HG03575 (cell line): ENCODE measurements around the gene TLE6.
"Not testable (repeated sequence)": the region's sequence is repeated elsewhere in the genome, so short reads cannot be mapped to it uniquely, and the experiment has no call there.

ENCODE experiments used
- ATAC-seq: cut with Tn5 transposase; IDR thresholded peaks from one replicate; pipeline ENCODE4 v1.9.1; 2021; ENCODE audit not compliant: unreplicated experiment, insufficient number of reproducible peaks, low FRiP score; ENCODE audit errors: extremely low read depth

TLE6 gene

DNA sequence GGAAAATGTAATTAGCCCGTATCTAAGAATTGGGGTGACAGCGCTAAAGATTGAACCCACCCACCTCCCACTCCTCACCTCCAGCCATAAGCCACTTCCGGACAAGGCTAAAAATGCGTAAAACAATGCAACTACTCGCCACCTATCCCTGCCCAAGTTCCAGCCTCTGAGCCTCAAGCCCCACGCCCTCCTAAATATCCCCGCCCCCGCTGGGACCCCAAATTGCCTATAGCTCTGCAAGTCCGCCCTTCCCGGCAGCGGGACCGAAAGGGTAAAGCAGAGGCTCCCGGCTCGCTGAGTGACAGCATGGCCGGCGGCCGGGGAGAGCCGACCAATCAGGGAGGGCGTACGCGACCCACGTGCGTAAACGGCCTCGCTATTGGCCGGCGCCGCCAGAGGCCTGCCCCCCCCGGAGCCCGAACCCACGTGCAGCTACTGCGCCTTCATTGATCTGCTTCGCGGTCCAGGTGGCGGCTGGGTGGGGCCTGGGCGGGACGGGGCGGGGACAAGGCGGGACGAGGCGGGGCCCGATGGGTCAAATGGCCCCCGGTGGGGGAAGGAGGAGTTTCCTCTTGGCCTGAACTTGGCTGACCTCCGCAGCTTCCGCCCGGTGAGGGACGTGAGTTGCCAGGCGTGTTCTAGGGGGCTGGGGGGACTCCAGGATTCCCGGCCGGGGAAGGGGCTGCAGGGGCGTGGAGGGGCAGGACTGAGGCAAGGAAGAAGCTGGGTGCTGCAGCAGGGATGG lies at the start of gene TLE6:
TSS of gene TLE6 (plus strand) at position 564 of the 745 bp plus-strand sequence. CDS start 670 bp downstream, outside the sequence.
- ATAC-seq = peak; percentile 63

- ATAC-seq = no peak
These were observed 43.9 kb upstream of the TLE6 start for GRCh38 chr19:2933490-2933910.

DNA sequence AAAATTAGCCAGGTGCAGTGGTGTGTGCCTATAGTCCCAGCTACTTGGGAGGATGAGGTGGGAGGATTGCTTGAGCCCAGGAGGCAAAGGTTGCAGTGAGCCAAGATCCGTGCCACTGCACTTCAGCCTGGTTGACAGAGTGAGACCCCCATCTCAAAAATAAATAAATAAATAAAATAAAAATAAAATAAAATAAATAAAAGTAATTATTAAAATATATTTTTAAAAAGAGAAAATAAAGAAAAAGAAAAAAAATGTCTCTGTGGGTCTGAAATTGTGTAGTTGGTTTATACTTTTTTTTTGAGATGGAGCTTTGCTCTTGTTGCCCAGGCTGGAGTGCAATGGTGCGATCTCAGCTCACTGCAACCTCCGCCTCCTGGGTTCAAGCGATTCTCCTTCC lies 41.5 kb upstream of the TLE6 start:
- not testable (repeated sequence) for ATAC-seq

GRCh38 chr19:2942928-2943640 lies 34.3 kb upstream of the TLE6 start:
- ATAC-seq = no peak

DNA sequence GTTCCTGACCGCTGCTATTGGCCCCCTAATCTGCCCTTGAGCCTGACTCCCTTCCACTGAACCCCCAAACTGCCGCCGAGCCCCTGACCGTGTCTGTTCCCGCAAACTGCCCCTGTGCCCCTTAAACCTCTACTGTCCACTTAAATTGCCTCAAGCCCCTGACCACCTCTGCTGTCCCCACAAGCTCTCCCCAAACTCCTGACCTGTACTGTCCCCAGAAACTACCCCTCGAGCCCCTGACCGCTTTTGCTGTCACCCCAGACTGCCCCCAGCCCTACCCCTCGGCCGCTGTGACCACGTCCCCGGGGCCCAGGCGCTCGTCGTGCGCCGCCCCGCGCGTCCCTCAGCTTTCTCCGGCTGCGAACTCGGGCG lies 33.0 kb upstream of the TLE6 start:
- no peak for ATAC-seq

GRCh38 chr19:2944775-2945574 lies 32.4 kb upstream of the TLE6 start, which contains the start of gene ZNF77:
TSS of gene ZNF77 (minus strand) at chr19:2944971. CDS start at chr19:2944840, 131 bp downstream.
- ATAC-seq = peak; percentile 73

- no peak for ATAC-seq
These were observed 31.7 kb upstream of the TLE6 start for GRCh38 chr19:2945575-2946184.

GRCh38 chr19:2949939-2950285 lies 27.5 kb upstream of the TLE6 start:
- no peak for ATAC-seq

DNA sequence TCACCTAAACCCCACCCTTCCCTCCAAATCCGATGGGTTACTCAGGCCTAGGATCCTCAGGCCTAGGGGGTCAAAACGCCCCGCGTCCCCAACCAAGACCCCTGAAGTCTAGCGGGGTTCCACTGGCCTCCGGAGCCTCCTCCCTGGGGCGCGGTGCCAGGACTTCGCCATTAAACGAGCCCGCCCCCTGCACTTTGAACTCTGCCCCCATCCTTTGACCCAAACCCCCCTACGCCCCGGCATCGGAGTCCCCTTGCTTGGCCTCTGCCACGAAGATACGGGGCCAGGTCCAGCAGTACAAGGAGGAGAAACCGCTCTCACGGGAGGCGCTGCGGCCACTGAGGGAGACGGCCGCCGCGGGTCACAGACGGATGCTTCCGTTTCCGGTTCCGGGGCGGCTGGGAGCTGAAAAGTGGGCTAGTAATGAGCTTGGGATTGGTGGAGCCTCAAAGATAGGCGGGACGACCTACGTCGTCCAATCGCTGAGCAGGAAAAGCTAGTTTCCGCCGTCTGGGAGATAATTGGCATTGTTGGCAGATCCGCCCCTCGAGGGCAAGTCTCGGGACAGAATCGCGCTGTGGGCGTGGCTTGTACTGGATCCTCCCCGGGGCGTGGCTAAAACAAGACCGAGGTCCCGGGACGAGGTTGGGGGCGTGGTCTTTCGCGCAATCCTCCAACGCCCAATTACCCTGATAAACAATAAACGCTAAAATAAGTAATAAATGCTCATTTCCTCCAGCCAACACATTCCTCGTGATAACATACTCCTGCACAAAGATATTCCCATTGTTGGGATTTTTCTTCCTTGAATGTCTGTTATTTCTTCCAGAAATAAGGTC lies 26.9 kb upstream of the TLE6 start:
- peak; percentile 76 for ATAC-seq

DNA sequence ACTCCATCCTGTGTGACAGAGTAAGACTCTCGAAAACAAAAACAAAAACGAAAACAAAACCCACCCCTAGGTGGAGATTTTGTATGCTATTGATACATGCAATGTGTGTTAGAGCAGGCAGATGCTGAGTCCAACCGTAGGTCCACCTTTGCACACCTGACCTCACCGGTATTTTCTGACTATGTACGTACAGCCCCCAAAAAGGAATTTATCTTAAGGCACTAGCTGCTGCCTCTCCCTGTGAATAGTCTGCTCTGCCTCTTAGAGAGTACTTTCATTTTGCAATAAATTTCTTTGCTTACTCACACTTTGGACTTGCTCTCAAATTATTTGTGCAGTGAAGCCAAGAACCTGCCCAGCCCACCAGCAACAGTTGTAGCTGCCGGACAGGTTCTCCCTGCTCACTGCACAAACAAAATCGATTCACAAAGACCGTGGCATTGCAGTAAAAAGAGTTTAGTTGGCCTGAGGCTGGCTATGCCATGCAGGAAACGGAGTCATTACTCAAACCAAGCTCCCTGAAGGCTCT lies 24.3 kb upstream of the TLE6 start:
- ATAC-seq = no peak

- ATAC-seq = no peak
These were observed 20.2 kb upstream of the TLE6 start for GRCh38 chr19:2957160-2957559.

DNA sequence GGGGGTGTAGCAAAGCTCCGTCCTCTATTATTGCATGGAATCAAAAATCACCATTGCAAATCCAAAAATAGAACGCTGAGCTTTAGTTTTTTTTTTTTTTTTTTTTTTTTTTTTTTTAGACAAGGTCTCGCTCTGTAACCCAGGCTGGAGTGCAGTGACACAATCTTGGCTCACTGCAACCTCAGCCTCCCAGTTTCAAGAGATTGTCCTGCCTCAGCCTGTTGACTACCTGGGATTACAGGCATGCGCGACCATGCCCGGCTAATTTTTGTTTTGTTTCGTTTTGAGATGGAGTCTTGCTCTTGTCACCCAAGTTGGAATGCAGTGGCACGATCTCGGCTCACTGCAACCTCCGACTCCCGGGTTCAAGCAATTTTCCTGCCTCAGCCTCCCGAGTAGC lies 17.2 kb upstream of the TLE6 start:
- ATAC-seq = no peak

- ATAC-seq = no peak
These were observed 15.2 kb upstream of the TLE6 start for GRCh38 chr19:2962018-2962670.

GRCh38 chr19:2963122-2963521 lies 14.2 kb upstream of the TLE6 start:
- ATAC-seq = no peak

DNA sequence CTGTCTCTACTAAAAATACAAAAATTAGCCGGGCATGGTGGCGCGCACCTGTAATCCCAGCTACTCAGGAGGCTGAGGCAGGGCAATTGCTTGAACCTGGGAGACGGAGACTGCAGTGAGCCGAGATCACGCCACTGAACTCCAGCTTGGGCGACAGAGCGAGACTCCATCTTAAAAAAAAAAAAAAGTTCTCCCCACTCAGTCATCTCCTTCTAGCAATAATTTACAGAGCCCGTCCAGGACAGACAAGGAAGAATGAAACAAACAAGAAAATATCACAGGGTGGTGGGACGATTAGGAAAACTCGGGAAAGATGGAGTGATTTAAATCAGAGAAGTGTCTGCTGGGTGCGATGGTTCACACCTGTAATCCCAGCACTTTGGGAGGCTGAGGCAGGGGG lies 13.7 kb upstream of the TLE6 start:
- ATAC-seq = not testable (repeated sequence)

GRCh38 chr19:2964874-2965273 lies 12.5 kb upstream of the TLE6 start:
- no peak for ATAC-seq

GRCh38 chr19:2967972-2968371 lies 9.4 kb upstream of the TLE6 start:
- no peak for ATAC-seq

DNA sequence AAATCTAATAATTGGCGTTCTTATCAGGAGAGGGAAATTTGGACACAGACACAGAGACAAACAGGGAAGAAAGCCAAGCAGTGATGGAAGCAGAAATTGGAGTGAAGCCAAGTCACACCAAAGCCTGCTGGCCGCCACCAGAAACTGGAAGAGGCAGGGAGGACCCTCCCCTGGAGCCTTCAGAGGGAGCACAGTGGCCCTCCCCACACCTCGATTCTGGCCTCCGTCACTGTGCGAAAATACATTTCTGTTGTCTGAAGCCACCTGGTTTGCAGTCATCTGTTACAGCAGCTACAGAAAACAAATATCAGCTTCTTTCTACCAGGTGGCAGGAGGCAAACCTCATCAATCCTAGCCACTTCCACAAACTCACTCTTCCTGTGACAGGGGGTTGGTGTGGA lies 8.3 kb upstream of the TLE6 start:
- ATAC-seq = no peak
